Measurements from ENCODE around the gene LEKR1. TPM values are rescaled to one million over a fixed set of nuclear protein-coding genes. Genes with fewer than 3 reads are reported as not detected.

Gene LEKR1
- total and polyA plus RNA-seq, 9 of the 15 experiments (the other 6 are each of a cell fraction or from before 2014, with no cell fraction given): 0.76 to 1.8 (median 1.2) TPM

DNA sequence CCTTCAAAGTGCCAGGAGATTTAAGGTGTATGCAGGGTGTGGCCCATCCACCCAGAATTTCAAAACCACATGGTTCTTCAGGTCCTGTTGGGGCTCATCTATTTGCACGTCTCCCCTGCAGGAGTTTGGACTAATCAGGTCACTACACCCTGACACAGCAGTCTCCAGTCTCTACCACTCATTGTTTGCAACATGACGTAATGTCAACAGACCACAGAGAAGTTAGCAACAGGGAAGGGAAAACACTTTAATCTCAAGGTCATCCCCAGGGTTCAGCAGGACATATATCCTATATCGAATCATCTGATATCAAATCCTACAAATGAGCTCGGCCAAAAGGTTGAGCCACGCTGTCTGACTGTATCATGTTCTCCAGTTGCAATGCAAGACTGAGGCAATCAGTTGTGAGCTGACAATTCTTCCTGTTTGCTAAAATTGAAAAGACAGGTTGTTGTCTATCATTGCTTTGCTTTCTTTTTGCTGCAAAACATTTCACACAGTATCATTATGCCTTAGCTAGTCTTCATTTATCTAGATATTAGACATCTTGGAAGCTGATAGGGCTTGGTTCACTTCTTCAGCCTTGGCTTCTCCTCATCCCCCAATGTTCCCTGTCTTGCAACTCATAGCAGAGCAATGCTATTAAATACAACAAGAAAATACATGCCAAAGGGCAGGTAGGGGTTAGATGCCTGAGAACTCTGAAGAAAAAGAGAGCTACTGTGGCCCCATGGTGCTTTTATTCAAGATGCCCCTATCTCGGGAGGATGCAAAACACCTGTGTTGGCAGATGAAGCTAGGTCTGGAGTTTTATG lies 13.4 kb upstream of the LEKR1 start (continued):
- TF ChIP-seq, protein P1, sequence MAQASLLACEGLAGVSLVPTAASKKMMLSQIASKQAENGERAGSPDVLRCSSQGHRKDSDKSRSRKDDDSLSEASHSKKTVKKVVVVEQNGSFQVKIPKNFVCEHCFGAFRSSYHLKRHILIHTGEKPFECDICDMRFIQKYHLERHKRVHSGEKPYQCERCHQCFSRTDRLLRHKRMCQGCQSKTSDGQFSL (CRISPR knock-in tag; IDR thresholded peaks at IDR 0.05): no peak
- TF ChIP-seq, protein P1 (tag; IDR thresholded peaks at IDR 0.05): no peak; a peak in 1 of 4 replicates
- TF ChIP-seq ATF1 (CRISPR knock-in tag; IDR thresholded peaks at IDR 0.05) (no peak), ATF1 (tag; IDR thresholded peaks at IDR 0.05) (peak; percentile 85), KLF1 (tag; IDR thresholded peaks at IDR 0.05) (no peak), CBX8 (IDR thresholded peaks at IDR 0.05; ENCODE audit: borderline replicate concordance, extremely low read depth, low read depth, low read length, poor library complexity, severe bottlenecking) (no peak), FOXA3 (CRISPR knock-in tag; conservative IDR thresholded peaks at IDR 0.05 in 1 of 2, IDR thresholded peaks at IDR 0.05 in 1 of 2) (peak in 1 of 2 experiments; percentile 63; a peak in 2 of 4 replicates), ZNF79 (CRISPR knock-in tag; IDR thresholded peaks at IDR 0.05; ENCODE audit: low read depth) (no peak), ZNF778 (CRISPR knock-in tag; IDR thresholded peaks at IDR 0.05) (no peak), TOE1 (IDR thresholded peaks at IDR 0.05; ENCODE audit: borderline replicate concordance) (no peak), TOE1 (CRISPR knock-in tag; IDR thresholded peaks at IDR 0.05; ENCODE audit: borderline replicate concordance, low read depth) (no peak), SUPT5H (IDR thresholded peaks at IDR 0.05) (no peak), ZBTB8A (IDR thresholded peaks at IDR 0.05; ENCODE audit: partially characterized antibody) (no peak), GTF2A2 (tag; IDR thresholded peaks at IDR 0.05) (no peak), NBN (IDR thresholded peaks at IDR 0.05; ENCODE audit: low read depth) (peak; percentile 42; the same call in 1 of the 2 replicates), ZNF212 (CRISPR knock-in tag; IDR thresholded peaks at IDR 0.05) (no peak), ILK (tag; IDR thresholded peaks at IDR 0.05; ENCODE audit: borderline replicate concordance, low read depth) (no peak), EP300 (IDR thresholded peaks at IDR 0.05; ENCODE audit: low read length) (peak; percentile 82), ASH1L (IDR thresholded peaks at IDR 0.05; ENCODE audit: borderline replicate concordance, low read depth, partially characterized antibody) (no peak), OTX1 (CRISPR knock-in tag; IDR thresholded peaks at IDR 0.05) (no peak), GABPB2 (CRISPR knock-in tag; conservative IDR thresholded peaks at IDR 0.05) (no peak), ELF4 (CRISPR knock-in tag; IDR thresholded peaks at IDR 0.05) (0 out of 2 replicates have a peak, but pooled peaks have one; percentile 20), ZBTB17 (CRISPR knock-in tag; IDR thresholded peaks at IDR 0.05) (0 out of 2 replicates have a peak, but pooled peaks have one; percentile 39)
- TF ChIP-seq, protein P2, sequence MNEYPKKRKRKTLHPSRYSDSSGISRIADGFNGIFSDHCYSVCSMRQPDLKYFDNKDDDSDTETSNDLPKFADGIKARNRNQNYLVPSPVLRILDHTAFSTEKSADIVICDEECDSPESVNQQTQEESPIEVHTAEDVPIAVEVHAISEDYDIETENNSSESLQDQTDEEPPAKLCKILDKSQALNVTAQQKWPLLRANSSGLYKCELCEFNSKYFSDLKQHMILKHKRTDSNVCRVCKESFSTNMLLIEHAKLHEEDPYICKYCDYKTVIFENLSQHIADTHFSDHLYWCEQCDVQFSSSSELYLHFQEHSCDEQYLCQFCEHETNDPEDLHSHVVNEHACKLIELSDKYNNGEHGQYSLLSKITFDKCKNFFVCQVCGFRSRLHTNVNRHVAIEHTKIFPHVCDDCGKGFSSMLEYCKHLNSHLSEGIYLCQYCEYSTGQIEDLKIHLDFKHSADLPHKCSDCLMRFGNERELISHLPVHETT (CRISPR knock-in tag; conservative IDR thresholded peaks at IDR 0.05 in 1 of 2, IDR thresholded peaks at IDR 0.05 in 1 of 2): peak in 1 of 2 experiments; percentile 77; a peak in 2 of 4 replicates

Data from K562 (cell line).